Stimulated activated CD8-positive, alpha-beta memory T cell treated with anti-CD3 and anti-CD28 coated beads, Interleukin-15, amount 100 ng/mL, for 1 hour (primary cell): ENCODE data around the gene RASAL2.
"Not testable (repeated sequence)": the region's sequence is repeated elsewhere in the genome, so short reads cannot be mapped to it uniquely, and the experiment has no call there.

Experiments
- DNase-seq: peaks from one replicate; pipeline ENCODE4 v3.0.0-alpha.2; 2020; ENCODE audit warnings: low read depth

RASAL2 gene

DNA sequence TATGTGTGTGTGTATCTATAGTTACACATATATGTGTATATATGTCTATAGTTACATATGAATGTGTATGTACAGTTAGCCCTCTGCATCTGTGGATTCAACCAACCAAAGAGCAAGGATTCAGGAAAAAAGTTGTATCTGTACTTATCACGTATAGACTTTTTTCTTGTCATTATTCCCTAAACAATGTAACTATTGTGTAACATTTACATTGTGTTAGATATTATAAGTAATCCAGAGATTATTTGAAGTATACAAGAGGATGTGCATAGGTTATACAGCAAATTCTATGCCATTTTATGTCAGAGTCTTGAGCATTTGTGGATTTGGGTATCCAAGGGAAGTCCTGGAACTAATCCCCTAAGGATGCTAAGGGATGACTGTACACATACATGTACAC, 71.3 kb downstream of the RASAL2 start:
- no peak for DNase-seq

GRCh38 chr1:178166429-178167024, 72.6 kb downstream of the RASAL2 start:
- no peak for DNase-seq

GRCh38 chr1:178168536-178168935, 74.6 kb downstream of the RASAL2 start:
- no peak for DNase-seq

DNA sequence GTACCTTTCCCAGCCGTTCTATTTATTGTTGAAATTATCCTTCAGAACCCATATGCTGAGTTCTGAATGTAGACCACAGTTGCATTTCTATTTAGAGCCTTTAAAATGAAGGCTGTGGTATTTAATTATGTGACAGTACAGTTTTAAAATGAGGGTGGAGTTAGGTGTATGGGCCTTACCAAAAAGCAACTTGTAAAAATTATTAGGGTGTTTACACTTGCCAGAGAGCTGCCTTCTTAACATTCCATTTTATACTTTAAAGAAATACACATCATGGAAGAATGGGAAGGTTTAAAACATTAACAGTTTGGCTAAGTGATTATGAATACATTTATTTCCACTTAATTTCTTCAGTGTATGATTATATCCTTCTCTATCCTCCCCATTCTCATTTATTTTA, 75.7 kb downstream of the RASAL2 start:
- DNase-seq: no peak

GRCh38 chr1:178172939-178173338, 79.0 kb downstream of the RASAL2 start:
- no peak for DNase-seq

DNA sequence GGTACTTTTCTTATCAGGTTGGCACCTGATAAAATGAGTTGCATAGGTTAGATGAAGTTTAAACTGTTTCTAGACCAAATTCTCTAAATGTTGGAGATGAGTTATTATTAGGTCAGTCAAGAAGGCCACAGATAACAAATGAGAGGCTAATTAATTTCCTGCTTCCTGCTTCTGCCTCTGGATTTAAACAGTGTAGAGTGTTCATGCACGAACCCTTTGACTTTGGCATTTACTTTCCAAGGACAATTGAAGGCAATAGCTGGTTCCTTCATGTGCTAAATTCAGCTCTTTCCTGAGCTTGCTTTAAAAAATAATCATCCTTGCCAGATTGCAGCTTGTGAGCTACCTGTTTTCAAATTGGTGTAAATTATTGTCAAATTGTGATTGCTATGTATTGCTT, 80.6 kb downstream of the RASAL2 start:
- DNase-seq: no peak

DNA sequence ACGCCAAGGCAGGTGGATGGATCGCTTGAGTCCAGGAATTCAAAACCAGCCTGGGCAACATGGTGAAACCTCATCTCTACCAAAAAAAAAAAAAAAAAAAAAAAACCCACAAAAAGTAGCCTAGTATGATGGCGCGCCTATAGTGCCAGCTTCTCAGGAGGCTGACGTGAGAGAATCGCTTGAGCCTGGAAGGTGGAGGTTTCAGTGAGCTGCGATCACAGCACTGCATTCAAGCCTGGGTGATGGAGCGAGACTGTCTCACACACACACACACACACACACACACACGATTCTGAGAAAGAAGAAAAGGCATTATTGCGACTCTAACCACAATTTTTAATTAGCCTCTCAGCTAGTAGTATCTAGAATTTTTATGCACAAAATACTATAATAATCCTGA, 86.5 kb downstream of the RASAL2 start:
- DNase-seq: no peak

DNA sequence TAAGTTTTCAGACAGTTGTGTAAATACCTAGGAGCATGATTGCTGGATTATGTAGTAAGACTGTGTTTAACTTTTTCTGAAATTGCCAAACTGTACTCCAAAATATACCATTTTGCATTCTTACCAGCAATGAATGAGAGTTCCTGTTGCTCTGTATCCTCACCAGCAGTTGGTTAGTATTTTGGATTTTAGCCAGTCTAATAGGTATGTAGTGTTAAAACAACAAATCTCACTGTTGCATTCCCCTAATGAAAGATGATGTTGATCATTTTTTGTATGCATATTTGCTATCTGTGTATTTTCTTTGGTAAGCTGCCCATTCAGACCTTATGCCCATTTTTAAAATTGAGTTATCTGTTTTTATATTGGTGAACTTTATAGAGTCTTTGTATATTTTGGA, 89.9 kb downstream of the RASAL2 start:
- DNase-seq: no peak

GRCh38 chr1:178188306-178188705, 94.4 kb downstream of the RASAL2 start:
- DNase-seq: no peak

DNA sequence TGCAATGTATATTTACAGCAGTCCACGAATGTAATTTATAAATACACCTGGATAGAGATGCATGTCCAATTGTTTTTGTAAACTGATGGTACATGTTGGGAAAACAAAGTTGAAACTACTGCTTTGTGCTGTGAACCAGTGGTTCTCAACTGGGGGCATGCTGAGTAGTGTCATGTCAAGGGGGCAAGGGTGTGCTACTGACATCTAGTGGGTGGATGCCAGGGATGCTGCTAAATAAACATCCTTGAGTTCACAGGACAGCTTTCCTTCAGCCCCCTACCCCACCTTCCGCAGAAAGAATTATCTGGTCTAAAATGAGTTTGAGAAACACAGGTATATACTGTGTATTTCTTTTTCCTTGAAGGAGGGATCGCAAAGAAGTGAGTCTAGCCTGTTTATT, 95.9 kb downstream of the RASAL2 start:
- DNase-seq: no peak

DNA sequence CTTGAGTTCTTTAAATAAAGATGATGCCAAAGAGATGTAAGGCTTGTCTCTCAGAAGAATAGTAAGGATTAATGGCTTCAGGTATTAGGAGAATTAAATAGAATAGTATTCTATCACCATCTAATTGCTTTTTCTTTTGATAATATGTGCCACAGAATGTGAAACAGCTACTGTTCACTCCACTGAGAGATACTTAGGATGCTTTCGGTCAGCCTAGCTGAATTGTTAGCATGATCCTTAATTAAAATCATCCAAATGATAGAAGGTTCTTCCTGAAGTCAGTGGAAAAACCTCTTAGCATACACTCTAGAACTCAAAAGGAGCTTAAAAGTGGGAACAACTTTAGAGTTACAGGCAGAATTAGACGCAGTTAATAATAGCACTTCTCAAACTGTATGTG, 97.0 kb downstream of the RASAL2 start:
- no peak for DNase-seq

DNA sequence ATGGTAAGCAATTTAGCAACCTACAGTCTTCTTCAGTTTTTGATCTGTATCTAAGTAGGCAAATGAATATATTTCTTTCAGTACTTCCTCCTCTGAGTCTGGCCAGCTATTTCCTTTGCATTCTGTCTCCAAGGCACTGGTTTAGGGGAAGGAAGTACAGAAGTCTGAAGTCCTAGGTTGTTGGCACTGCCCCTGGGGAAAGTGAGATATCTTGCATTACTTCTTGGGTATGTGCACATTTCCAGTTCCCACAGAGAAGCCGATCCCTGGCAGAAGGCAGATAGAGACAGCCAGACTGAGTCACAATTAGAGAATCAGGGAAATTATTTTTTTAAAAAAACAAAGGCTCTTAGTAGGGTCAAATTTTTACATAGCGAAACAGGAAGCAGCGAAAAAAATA, 98.8 kb downstream of the RASAL2 start:
- DNase-seq: no peak

GRCh38 chr1:178196631-178197030, 102.7 kb downstream of the RASAL2 start:
- DNase-seq: no peak

- not testable (repeated sequence) for DNase-seq
These were observed 108.2 kb downstream of the RASAL2 start for GRCh38 chr1:178202095-178202494.

- not testable (repeated sequence) for DNase-seq
These were observed 108.6 kb downstream of the RASAL2 start for GRCh38 chr1:178202546-178202945.

- not testable (repeated sequence) for DNase-seq
These were observed 114.5 kb downstream of the RASAL2 start for GRCh38 chr1:178208269-178208856.

GRCh38 chr1:178209935-178210334, 116.0 kb downstream of the RASAL2 start:
- no peak for DNase-seq

DNA sequence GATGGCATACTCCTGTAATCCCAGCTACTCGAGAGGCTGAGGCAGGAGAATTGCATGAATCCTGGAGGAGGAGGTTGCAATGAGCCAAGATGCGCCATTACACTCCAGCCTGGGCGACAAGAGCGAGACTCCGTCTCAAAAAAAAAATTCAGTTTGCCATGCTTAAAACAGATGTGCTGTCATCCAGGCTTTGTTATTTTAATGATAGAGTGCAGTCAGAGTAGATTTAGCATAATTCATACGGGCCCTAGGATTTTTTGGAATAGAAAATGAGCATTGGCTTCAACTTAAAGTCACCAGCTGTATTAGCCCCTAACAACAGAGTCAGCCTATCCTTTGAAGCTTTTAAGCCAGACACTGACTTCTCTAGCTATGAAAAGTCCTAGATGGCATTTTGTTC, 124.6 kb downstream of the RASAL2 start:
- no peak for DNase-seq

DNA sequence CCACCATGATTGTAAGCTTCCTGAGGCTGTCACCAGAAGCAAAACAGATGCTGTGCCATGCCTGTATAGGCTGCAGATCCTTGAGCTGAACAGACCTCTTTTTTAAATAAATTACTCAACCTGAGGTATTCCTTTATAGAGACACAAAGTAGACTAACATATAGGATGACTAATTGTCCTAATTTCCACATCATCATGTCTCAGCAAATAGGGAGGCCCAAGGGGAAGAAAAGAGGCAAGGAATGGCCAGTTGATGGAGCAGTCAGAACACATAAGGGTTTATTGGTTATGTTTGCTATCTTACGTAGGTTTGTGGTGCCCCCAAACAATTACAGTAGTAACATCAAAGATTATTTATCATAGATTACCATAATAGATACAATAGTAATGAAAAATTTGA, 126.2 kb downstream of the RASAL2 start:
- DNase-seq: no peak

DNA sequence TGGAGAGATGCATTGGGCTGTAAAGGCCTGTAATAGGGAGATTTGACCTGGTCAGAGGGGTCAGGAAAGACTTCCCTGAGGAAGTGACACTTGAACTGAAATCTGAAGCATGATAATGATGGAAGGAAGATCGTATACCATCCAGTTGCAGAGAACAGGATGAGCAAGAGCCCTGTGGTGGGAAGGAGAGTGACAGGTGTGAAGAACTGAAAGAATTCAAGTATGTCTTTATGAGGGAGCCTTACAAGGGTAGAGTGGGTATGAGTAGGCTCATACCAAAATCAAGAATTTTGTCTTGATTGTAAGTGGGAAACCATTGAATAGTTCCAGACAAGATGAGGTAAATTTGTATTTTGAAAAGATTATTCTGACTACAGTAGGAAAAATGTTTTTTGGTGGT, 129.4 kb downstream of the RASAL2 start:
- no peak for DNase-seq

DNA sequence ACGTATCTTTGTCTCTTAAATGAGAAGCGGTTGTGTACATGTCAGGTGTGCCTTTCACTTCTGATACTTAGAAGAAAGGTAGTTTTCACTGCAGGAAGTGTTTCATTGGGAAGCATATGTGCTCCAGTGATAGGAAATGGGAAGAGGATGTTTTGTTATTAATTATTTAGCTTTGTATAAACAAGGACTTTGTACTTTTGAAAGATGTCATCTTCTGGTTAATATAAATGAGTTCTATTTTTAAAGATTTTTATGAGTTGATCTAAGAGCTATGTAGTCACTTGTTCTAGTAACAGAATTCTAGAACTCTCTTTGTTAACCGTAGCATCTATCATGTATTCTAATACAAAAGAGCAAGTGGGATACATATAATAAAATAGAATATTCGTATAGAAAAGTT, 130.5 kb downstream of the RASAL2 start:
- no peak for DNase-seq

GRCh38 chr1:178230881-178231409, 137.0 kb downstream of the RASAL2 start:
- DNase-seq: no peak

DNA sequence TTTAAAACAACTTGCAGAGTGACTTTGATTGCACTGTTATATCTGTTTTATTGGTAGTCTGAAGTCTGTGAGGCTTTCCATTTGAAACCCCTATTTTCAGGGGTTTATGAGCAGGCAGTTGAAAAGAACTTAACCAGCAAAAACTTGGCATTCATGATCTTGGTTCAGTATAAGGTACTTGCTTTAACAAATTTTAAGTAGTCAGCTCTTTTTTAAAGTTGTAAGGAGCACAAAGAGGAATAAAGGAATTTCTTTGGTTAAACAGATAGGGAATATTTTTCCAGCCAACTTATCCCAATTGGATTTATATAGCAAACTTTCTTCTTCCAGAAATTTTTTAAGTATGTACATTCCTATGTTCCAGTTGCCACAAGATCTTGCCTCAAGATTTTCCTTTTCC, 138.2 kb downstream of the RASAL2 start:
- DNase-seq: no peak

DNA sequence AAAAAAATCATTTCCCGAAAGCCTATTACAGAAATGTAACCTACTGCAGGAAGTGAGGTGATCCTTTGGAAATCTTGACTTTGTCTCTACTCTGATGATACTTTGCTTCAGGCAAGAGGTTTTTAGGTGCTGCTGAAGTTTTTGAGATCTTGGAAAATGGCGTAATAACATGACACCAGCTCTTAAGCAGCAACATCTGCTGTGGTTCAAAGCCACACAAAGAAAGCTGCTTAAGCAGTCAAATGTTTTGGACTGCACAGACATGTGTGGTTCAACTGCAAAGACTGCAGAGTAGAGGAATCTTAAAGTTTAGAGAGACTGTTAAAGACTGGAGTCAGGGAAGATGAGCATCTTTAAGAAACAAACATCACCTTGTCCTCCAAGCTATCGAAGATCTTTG, 139.0 kb downstream of the RASAL2 start:
- no peak for DNase-seq
